Myocyte (in vitro differentiated cells): Measurements from ENCODE around the gene RABGEF1. TPM values are rescaled to one million over a fixed set of nuclear protein-coding genes. Genes with fewer than 3 reads are reported as not detected.
"Not testable (repeated sequence)": the region's sequence is repeated elsewhere in the genome, so short reads cannot be mapped to it uniquely, and the experiment has no call there.

Experiments used
- DNase-seq: peaks from one replicate; pipeline ENCODE4 v3.0.0-alpha.2; 2012; ENCODE audit warnings: low read depth
- total RNA-seq: library from RNA; depleted of rRNA; stranded (reverse); fragments of >200 nt; gene quantifications from 2 replicates; pipeline ENCODE4 v1.2.3, GENCODE V29; 2014

Gene RABGEF1
- total RNA-seq, 1 donor from 2014 or later = 40.7 TPM

GRCh38 chr7:66764905-66765304, 24.4 kb downstream of the RABGEF1 start:
- DNase-seq = not testable (repeated sequence)

- not testable (repeated sequence) for DNase-seq
Observed at GRCh38 chr7:66765322-66766025, 24.9 kb downstream of the RABGEF1 start.

- no peak for DNase-seq
Observed at GRCh38 chr7:66766041-66766440, 25.5 kb downstream of the RABGEF1 start.

- DNase-seq = not testable (repeated sequence)
Observed at GRCh38 chr7:66767486-66767885, 27.0 kb downstream of the RABGEF1 start.

- no peak for DNase-seq
Observed at GRCh38 chr7:66768865-66769832, 28.6 kb downstream of the RABGEF1 start.

- no peak for DNase-seq
Observed at GRCh38 chr7:66769833-66770512, 29.4 kb downstream of the RABGEF1 start.

GRCh38 chr7:66771795-66772194, 31.3 kb downstream of the RABGEF1 start:
- DNase-seq = no peak

GRCh38 chr7:66773744-66774143, 33.2 kb downstream of the RABGEF1 start:
- DNase-seq = not testable (repeated sequence)

GRCh38 chr7:66776383-66776782, 35.9 kb downstream of the RABGEF1 start:
- not testable (repeated sequence) for DNase-seq

GRCh38 chr7:66776800-66777442, 36.4 kb downstream of the RABGEF1 start:
- DNase-seq = no peak

GRCh38 chr7:66778201-66778600, 37.7 kb downstream of the RABGEF1 start:
- DNase-seq = no peak

GRCh38 chr7:66779669-66780409, 39.3 kb downstream of the RABGEF1 start:
- DNase-seq = no peak

- DNase-seq = no peak
Observed at GRCh38 chr7:66781408-66782090, 41.0 kb downstream of the RABGEF1 start.

GRCh38 chr7:66782875-66783274, 42.3 kb downstream of the RABGEF1 start:
- DNase-seq = not testable (repeated sequence)

- not testable (repeated sequence) for DNase-seq
Observed at GRCh38 chr7:66783887-66784595, 43.5 kb downstream of the RABGEF1 start.

GRCh38 chr7:66790196-66790595, 49.7 kb downstream of the RABGEF1 start:
- no peak for DNase-seq

- DNase-seq = no peak
Observed at GRCh38 chr7:66790725-66791124, 50.2 kb downstream of the RABGEF1 start.

GRCh38 chr7:66800591-66800990, 60.1 kb downstream of the RABGEF1 start:
- peak; percentile 18 for DNase-seq

- no peak for DNase-seq
Observed at GRCh38 chr7:66804001-66804400, 63.5 kb downstream of the RABGEF1 start.
